ENCODE results near the gene C4orf50.

Gene C4orf50

GRCh38 chr4:5945171-5945570 lies 73.1 kb downstream of the C4orf50 start:
- no peak overlapping the region for H3K4me3 Mint-ChIP-seq
- peaks cover 9% of the 10 kb centered on the region for H3K9me3 Mint-ChIP-seq
- no peak for TF ChIP-seq CTCF (IDR thresholded peaks at IDR 0.05; ENCODE audit: unreplicated experiment in 3 of 3)
- H3K27ac Mint-ChIP-seq = no peak overlapping the region
- H3K27me3 Mint-ChIP-seq (ENCODE audit: low read depth) = peaks cover 8% of the 10 kb centered on the region
- no peaks in the 10 kb centered on the region for H3K36me3 Mint-ChIP-seq (ENCODE audit: low read depth)
- peaks cover 22% of the 10 kb centered on the region for H3K4me1 Mint-ChIP-seq

GRCh38 chr4:5943561-5943960 lies 74.7 kb downstream of the C4orf50 start:
- no peaks in the 10 kb centered on the region for H3K36me3 Mint-ChIP-seq (ENCODE audit: low read depth)
- no peak overlapping the region for H3K27ac Mint-ChIP-seq
- peaks cover 32% of the 10 kb centered on the region for H3K4me1 Mint-ChIP-seq
- H3K9me3 Mint-ChIP-seq = peaks cover 9% of the 10 kb centered on the region
- no peak overlapping the region for H3K4me3 Mint-ChIP-seq
- H3K27me3 Mint-ChIP-seq (ENCODE audit: low read depth) = peaks cover 3% of the 10 kb centered on the region
- no peak for TF ChIP-seq CTCF (IDR thresholded peaks at IDR 0.05; ENCODE audit: unreplicated experiment in 3 of 3)

GRCh38 chr4:5942947-5943346 lies 75.3 kb downstream of the C4orf50 start:
- Mint-ChIP-seq H3K4me1 (peaks cover 32% of the 10 kb centered on the region), H3K4me3 (no peak overlapping the region), H3K27ac (no peak overlapping the region), H3K36me3 (ENCODE audit: low read depth) (no peaks in the 10 kb centered on the region), H3K9me3 (peaks cover 9% of the 10 kb centered on the region), H3K27me3 (ENCODE audit: low read depth) (peaks cover 3% of the 10 kb centered on the region)
- no peak for TF ChIP-seq CTCF (IDR thresholded peaks at IDR 0.05; ENCODE audit: unreplicated experiment in 3 of 3)

GRCh38 chr4:5941601-5942000 lies 76.6 kb downstream of the C4orf50 start:
- Mint-ChIP-seq H3K4me1 (peaks cover 32% of the 10 kb centered on the region), H3K4me3 (no peak overlapping the region), H3K27ac (no peak overlapping the region), H3K36me3 (ENCODE audit: low read depth) (no peaks in the 10 kb centered on the region), H3K9me3 (peaks cover 7% of the 10 kb centered on the region), H3K27me3 (ENCODE audit: low read depth) (peaks cover 3% of the 10 kb centered on the region)
- no peak for TF ChIP-seq CTCF (IDR thresholded peaks at IDR 0.05; ENCODE audit: unreplicated experiment in 3 of 3)

- no peak for TF ChIP-seq CTCF (IDR thresholded peaks at IDR 0.05; ENCODE audit: unreplicated experiment in 3 of 3)
- peak overlapping the region in 2 of 3 experiments; percentile 14 to 79 for H3K27ac Mint-ChIP-seq
- H3K4me3 Mint-ChIP-seq = no peak overlapping the region
- H3K4me1 Mint-ChIP-seq = peaks cover 32% of the 10 kb centered on the region
- H3K9me3 Mint-ChIP-seq = peaks cover 4% of the 10 kb centered on the region
- H3K27me3 Mint-ChIP-seq (ENCODE audit: low read depth) = peaks cover 3% of the 10 kb centered on the region
- no peaks in the 10 kb centered on the region for H3K36me3 Mint-ChIP-seq (ENCODE audit: low read depth)
Observed at GRCh38 chr4:5940470-5941203, 77.6 kb downstream of the C4orf50 start.

Data from nephron (organoid).